ENCODE results near the gene GMDS.

GMDS gene

GRCh38 chr6:1834207-1834606 lies 411.2 kb downstream of the GMDS start:
- no peak overlapping the region for H3K27ac ChIP-seq (ENCODE audit: low read depth, low read length)
- H3K9me3 ChIP-seq (ENCODE audit: control insufficient read depth, insufficient read depth, low read length): no peaks in the 10 kb centered on the region
- H3K27me3 ChIP-seq (ENCODE audit: control insufficient read depth, insufficient read depth, low read length): no peaks in the 10 kb centered on the region
- no peak overlapping the region for H3K9ac ChIP-seq (ENCODE audit: low read depth, low read length)
- peaks cover 50% of the 10 kb centered on the region for H3K4me1 ChIP-seq (ENCODE audit: control insufficient read depth, insufficient read depth, low read length)
- H3K4me3 ChIP-seq (ENCODE audit: low read depth, low read length): no peak overlapping the region
- no peaks in the 10 kb centered on the region for H3K36me3 ChIP-seq (ENCODE audit: control insufficient read depth, insufficient read depth, low read length)

GRCh38 chr6:1832844-1833787 lies 412.3 kb downstream of the GMDS start:
- H3K27me3 ChIP-seq (ENCODE audit: control insufficient read depth, insufficient read depth, low read length): no peaks in the 10 kb centered on the region
- no peaks in the 10 kb centered on the region for H3K9me3 ChIP-seq (ENCODE audit: control insufficient read depth, insufficient read depth, low read length)
- H3K4me1 ChIP-seq (ENCODE audit: control insufficient read depth, insufficient read depth, low read length): peaks cover 40% of the 10 kb centered on the region
- no peaks in the 10 kb centered on the region for H3K36me3 ChIP-seq (ENCODE audit: control insufficient read depth, insufficient read depth, low read length)
- no peak overlapping the region for H3K4me3 ChIP-seq (ENCODE audit: low read depth, low read length)
- H3K9ac ChIP-seq (ENCODE audit: low read depth, low read length): no peak overlapping the region
- H3K27ac ChIP-seq (ENCODE audit: low read depth, low read length): no peak overlapping the region

GRCh38 chr6:1832358-1832757 lies 413.0 kb downstream of the GMDS start:
- Histone ChIP-seq H3K36me3 (ENCODE audit: control insufficient read depth, insufficient read depth, low read length) (no peaks in the 10 kb centered on the region), H3K4me1 (ENCODE audit: control insufficient read depth, insufficient read depth, low read length) (peaks cover 32% of the 10 kb centered on the region), H3K27ac (ENCODE audit: low read depth, low read length) (no peak overlapping the region), H3K9me3 (ENCODE audit: control insufficient read depth, insufficient read depth, low read length) (no peaks in the 10 kb centered on the region), H3K9ac (ENCODE audit: low read depth, low read length) (no peak overlapping the region), H3K4me3 (ENCODE audit: low read depth, low read length) (no peak overlapping the region), H3K27me3 (ENCODE audit: control insufficient read depth, insufficient read depth, low read length) (no peaks in the 10 kb centered on the region)

- Histone ChIP-seq H3K4me3 (ENCODE audit: low read depth, low read length) (no peak overlapping the region), H3K27me3 (ENCODE audit: control insufficient read depth, insufficient read depth, low read length) (no peaks in the 10 kb centered on the region), H3K9ac (ENCODE audit: low read depth, low read length) (no peak overlapping the region), H3K9me3 (ENCODE audit: control insufficient read depth, insufficient read depth, low read length) (no peaks in the 10 kb centered on the region), H3K27ac (ENCODE audit: low read depth, low read length) (no peak overlapping the region), H3K36me3 (ENCODE audit: control insufficient read depth, insufficient read depth, low read length) (no peaks in the 10 kb centered on the region), H3K4me1 (ENCODE audit: control insufficient read depth, insufficient read depth, low read length) (peaks cover 1% of the 10 kb centered on the region; the same call in 1 of the 2 replicates)
Measured at GRCh38 chr6:1827984-1828793, 417.2 kb downstream of the GMDS start.

GRCh38 chr6:1825926-1826325 lies 419.5 kb downstream of the GMDS start:
- no peaks in the 10 kb centered on the region for H3K36me3 ChIP-seq (ENCODE audit: control insufficient read depth, insufficient read depth, low read length)
- peaks cover 5% of the 10 kb centered on the region; the same call in 1 of the 2 replicates for H3K4me1 ChIP-seq (ENCODE audit: control insufficient read depth, insufficient read depth, low read length)
- no peaks in the 10 kb centered on the region for H3K27me3 ChIP-seq (ENCODE audit: control insufficient read depth, insufficient read depth, low read length)
- H3K4me3 ChIP-seq (ENCODE audit: low read depth, low read length): no peak overlapping the region
- no peak overlapping the region for H3K9ac ChIP-seq (ENCODE audit: low read depth, low read length)
- H3K9me3 ChIP-seq (ENCODE audit: control insufficient read depth, insufficient read depth, low read length): no peaks in the 10 kb centered on the region
- H3K27ac ChIP-seq (ENCODE audit: low read depth, low read length): no peak overlapping the region

- Histone ChIP-seq H3K4me1 (ENCODE audit: control insufficient read depth, insufficient read depth, low read length) (peaks cover 5% of the 10 kb centered on the region; the same call in 1 of the 2 replicates), H3K36me3 (ENCODE audit: control insufficient read depth, insufficient read depth, low read length) (no peaks in the 10 kb centered on the region), H3K9me3 (ENCODE audit: control insufficient read depth, insufficient read depth, low read length) (no peaks in the 10 kb centered on the region), H3K27me3 (ENCODE audit: control insufficient read depth, insufficient read depth, low read length) (no peaks in the 10 kb centered on the region), H3K9ac (ENCODE audit: low read depth, low read length) (no peak overlapping the region), H3K27ac (ENCODE audit: low read depth, low read length) (no peak overlapping the region), H3K4me3 (ENCODE audit: low read depth, low read length) (no peak overlapping the region)
Measured at GRCh38 chr6:1825277-1825676, 420.1 kb downstream of the GMDS start.

GRCh38 chr6:1821513-1822183 lies 423.8 kb downstream of the GMDS start:
- Histone ChIP-seq H3K36me3 (ENCODE audit: control insufficient read depth, insufficient read depth, low read length) (no peaks in the 10 kb centered on the region), H3K9me3 (ENCODE audit: control insufficient read depth, insufficient read depth, low read length) (no peaks in the 10 kb centered on the region), H3K27ac (ENCODE audit: low read depth, low read length) (no peak overlapping the region), H3K27me3 (ENCODE audit: control insufficient read depth, insufficient read depth, low read length) (no peaks in the 10 kb centered on the region), H3K4me1 (ENCODE audit: control insufficient read depth, insufficient read depth, low read length) (peaks cover 5% of the 10 kb centered on the region; the same call in 1 of the 2 replicates), H3K9ac (ENCODE audit: low read depth, low read length) (no peak overlapping the region), H3K4me3 (ENCODE audit: low read depth, low read length) (no peak overlapping the region)

GRCh38 chr6:1821164-1821512 lies 424.3 kb downstream of the GMDS start:
- no peak overlapping the region for H3K27ac ChIP-seq (ENCODE audit: low read depth, low read length)
- H3K4me3 ChIP-seq (ENCODE audit: low read depth, low read length): no peak overlapping the region
- H3K9me3 ChIP-seq (ENCODE audit: control insufficient read depth, insufficient read depth, low read length): no peaks in the 10 kb centered on the region
- no peaks in the 10 kb centered on the region for H3K27me3 ChIP-seq (ENCODE audit: control insufficient read depth, insufficient read depth, low read length)
- H3K36me3 ChIP-seq (ENCODE audit: control insufficient read depth, insufficient read depth, low read length): no peaks in the 10 kb centered on the region
- H3K4me1 ChIP-seq (ENCODE audit: control insufficient read depth, insufficient read depth, low read length): peaks cover 5% of the 10 kb centered on the region; the same call in 1 of the 2 replicates
- H3K9ac ChIP-seq (ENCODE audit: low read depth, low read length): no peak overlapping the region

GRCh38 chr6:1820714-1821113 lies 424.7 kb downstream of the GMDS start:
- Histone ChIP-seq H3K27ac (ENCODE audit: low read depth, low read length) (no peak overlapping the region), H3K4me1 (ENCODE audit: control insufficient read depth, insufficient read depth, low read length) (peaks cover 8% of the 10 kb centered on the region; the same call in 1 of the 2 replicates), H3K27me3 (ENCODE audit: control insufficient read depth, insufficient read depth, low read length) (no peaks in the 10 kb centered on the region), H3K9me3 (ENCODE audit: control insufficient read depth, insufficient read depth, low read length) (no peaks in the 10 kb centered on the region), H3K36me3 (ENCODE audit: control insufficient read depth, insufficient read depth, low read length) (no peaks in the 10 kb centered on the region), H3K9ac (ENCODE audit: low read depth, low read length) (no peak overlapping the region), H3K4me3 (ENCODE audit: low read depth, low read length) (no peak overlapping the region)

- Histone ChIP-seq H3K4me1 (ENCODE audit: control insufficient read depth, insufficient read depth, low read length) (peaks cover 9% of the 10 kb centered on the region; the same call in 1 of the 2 replicates), H3K27me3 (ENCODE audit: control insufficient read depth, insufficient read depth, low read length) (no peaks in the 10 kb centered on the region), H3K36me3 (ENCODE audit: control insufficient read depth, insufficient read depth, low read length) (no peaks in the 10 kb centered on the region), H3K27ac (ENCODE audit: low read depth, low read length) (no peak overlapping the region), H3K4me3 (ENCODE audit: low read depth, low read length) (no peak overlapping the region), H3K9ac (ENCODE audit: low read depth, low read length) (no peak overlapping the region), H3K9me3 (ENCODE audit: control insufficient read depth, insufficient read depth, low read length) (no peaks in the 10 kb centered on the region)
Measured at GRCh38 chr6:1820165-1820564, 425.2 kb downstream of the GMDS start.

All from HUES48 (cell line).